Measurements from ENCODE around the gene SUPT3H.

GRCh38 chr6:44806656-44807055, 571.1 kb downstream of the SUPT3H start:
- no peak for TF ChIP-seq CTCF (IDR thresholded peaks at IDR 0.05)
- no peak for TF ChIP-seq POLR2A (IDR thresholded peaks at IDR 0.05)
